HK-2 (cell line): ENCODE measurements around the gene ASTE1.
A peak's percentile ranks its signal among the peaks of the same experiment; 100 is the strongest.
"Not testable (repeated sequence)": the region's sequence is repeated elsewhere in the genome, so short reads cannot be mapped to it uniquely, and the experiment has no call there.

ENCODE experiments used
- DNase-seq: peaks from one replicate; pipeline ENCODE4 v3.0.0-alpha.2; 2018; ENCODE audit not compliant: unreplicated experiment

ASTE1 gene, protein sequence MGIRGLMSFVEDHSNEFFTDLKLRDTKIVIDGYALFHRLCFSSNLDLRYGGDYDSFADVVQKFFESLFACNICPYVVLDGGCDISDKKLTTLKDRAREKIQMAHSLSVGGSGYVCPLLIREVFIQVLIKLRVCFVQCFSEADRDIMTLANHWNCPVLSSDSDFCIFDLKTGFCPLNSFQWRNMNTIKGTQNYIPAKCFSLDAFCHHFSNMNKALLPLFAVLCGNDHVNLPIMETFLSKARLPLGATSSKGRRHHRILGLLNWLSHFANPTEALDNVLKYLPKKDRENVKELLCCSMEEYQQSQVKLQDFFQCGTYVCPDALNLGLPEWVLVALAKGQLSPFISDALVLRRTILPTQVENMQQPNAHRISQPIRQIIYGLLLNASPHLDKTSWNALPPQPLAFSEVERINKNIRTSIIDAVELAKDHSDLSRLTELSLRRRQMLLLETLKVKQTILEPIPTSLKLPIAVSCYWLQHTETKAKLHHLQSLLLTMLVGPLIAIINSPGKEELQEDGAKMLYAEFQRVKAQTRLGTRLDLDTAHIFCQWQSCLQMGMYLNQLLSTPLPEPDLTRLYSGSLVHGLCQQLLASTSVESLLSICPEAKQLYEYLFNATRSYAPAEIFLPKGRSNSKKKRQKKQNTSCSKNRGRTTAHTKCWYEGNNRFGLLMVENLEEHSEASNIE

DNA sequence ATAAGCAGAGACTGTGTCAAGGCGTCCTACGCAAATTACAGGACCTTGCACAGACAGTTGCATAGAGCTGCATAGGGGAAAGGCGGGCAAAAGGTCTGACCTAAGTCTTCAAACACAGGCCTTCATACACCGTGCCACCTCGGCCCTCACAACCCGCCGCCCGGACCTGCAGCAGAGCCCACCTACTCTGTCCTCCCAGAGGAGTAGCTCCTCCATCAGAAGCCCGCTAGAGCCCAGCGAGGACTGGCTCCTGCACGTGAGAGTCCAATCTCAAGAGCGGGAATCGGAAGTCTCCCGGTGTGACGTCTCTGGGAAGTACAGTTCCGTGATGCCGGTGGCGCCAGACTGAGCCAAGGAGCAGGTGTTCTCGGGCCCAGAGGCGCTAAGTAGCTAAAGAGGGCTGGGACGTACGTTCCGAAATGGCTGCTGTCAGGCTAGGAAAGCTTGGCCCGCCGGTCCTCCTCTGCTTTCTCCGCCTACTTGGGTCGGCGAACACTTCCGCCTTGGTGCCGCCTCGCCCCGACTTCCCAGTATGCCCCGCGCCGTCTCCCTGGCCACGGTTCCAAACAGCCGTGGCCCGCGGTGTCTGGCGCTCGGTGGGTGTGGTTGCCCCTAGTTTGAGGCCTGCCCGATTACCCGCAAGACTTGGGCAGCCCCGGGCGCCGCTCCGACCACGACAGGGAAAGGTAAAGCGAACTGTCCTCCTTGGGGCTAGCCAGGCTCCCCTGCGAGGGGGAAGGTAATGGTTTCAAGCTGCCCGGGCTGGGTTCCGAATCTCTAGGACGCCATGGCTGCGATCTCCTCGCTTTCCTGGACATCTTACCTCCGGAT, at the start of gene ASTE1, which contains the start of gene NEK11:
TSS of gene ASTE1 (minus strand) at position 505 of the 831 bp plus-strand sequence. CDS start 1,519 bp downstream, outside the sequence.
TSS of gene NEK11 (plus strand) at position 557 of the 831 bp plus-strand sequence. CDS start 2,832 bp downstream, outside the sequence.
- peak; percentile 91 for DNase-seq

DNA sequence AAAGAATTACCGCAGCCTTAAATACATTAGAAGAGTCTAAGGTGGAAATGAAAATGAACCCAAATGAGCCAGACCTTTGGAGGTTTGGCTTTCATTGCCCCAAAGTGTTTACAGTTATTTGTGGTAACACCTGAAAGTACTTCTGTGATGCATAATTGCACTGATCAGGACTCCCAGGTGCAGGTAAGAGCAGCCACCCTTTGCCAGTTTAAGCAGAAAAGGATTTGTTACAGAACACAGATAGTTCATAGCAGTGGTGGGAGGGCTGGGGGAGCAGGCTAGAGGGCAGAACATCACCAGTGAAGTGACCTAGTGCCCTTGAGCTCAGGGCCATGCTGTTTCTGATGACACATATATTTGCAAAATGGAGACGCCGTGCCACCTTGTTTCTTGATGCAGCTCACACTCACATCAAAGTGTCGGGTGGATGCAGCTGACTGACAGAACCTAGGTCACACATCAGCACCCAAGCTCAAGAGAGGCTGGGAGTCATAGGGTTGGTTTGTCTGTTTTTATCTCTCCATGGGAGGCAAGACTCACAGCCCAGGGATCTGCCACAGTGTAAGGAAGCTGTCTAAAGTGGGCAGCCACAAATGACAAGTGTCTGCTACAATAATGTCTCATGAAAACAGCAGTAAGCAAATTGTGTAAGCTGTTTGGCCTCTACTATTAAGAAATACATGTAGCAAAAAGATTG, 49.2 kb upstream of the ASTE1 start:
- DNase-seq, result peak; percentile 14

DNA sequence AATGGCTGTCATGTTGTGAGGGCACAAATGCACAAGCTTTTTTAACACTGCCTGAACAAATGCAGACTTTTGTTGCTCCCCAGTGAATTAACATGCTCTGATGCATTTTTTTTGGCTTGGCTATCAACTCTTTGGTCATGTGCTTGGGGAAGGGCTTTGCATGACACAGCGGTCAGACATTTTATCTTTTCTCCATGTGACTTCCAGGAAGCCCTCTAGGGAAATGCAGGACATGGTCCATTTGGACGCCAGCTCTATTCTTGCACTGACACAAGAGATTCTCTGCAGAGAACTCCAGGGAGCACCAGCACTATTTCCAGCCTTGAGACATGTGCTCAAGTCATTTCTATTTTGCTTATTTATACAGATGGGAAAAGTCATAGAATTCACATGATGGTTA, 46.2 kb upstream of the ASTE1 start:
- no peak for DNase-seq

DNA sequence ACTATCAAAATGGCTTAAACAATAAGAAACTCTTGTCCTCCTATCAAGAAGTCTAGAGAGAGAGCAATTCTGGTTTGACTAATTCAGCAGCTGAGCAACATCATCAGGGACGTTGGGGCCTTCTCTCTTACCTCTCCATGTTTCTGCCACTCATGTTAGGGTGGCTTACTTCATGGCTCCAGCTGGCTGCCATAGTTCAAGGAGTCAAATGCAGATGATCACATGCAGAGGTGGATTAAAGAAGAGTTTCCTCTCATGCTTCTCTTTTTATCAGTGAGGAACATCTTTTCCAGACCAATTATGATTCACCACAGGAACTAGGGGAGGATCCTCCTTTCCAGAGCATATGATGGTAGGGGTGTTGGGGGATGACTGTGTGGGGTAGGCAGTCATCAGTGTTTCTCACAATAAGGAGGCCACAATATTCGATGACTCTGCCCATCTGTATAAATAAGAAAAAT, 45.5 kb upstream of the ASTE1 start:
- DNase-seq, result no peak

DNA sequence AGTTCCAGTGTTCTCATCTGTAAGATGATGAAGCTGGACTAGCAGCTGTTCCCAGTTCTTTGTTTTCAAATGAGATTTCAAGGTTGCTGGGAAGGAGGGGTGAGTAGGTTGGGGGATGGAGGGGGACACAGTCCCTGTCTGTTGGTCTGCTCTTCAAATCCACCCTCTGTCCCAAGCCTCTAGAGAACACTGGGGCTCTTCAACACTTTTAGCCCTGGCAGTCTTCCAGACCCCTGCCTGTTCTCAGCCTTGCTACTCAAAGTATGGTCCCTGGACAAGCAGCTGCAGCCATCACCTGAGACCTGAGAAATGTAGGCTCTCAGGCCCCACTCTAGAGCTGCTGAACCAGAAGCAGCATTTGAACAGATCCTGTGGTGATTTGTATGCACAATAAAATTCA, 41.4 kb upstream of the ASTE1 start:
- no peak for DNase-seq

DNA sequence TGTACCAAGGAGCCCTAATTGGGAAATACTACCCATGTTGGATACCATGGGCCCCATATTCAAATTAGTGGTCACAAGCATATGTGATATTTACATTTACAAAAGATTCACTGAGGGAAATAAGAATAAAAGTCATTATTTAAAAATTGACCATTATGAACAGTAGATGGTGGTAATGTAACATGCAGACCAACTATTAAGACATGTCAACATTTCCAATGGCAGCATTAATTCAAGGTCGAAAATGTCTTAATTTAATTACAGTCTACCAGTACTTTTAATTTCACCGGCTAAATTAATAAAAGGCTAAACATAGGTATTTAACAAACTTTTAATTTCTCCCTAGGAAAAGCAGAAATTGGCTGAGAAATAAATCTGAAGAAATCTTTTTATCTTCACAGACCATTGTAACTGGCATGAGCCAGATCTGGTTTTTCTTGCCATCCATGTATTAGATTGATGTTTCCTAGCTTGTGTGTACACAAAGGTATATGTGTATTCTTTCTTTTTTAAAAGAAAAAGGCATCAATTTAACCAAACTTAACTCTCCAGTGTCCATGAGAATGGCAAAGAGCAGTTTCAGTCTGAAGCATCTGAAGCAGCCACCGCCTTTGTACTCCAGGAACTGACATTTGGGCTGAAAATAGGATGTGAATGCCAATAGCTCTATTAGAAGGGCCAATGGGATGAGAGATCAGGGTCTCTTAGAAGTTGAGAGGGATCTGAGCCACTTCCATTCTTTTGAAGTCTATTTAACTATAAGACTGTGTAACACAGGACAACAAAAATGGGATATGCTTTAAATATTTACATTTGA, 26.6 kb upstream of the ASTE1 start:
- no peak for DNase-seq

DNA sequence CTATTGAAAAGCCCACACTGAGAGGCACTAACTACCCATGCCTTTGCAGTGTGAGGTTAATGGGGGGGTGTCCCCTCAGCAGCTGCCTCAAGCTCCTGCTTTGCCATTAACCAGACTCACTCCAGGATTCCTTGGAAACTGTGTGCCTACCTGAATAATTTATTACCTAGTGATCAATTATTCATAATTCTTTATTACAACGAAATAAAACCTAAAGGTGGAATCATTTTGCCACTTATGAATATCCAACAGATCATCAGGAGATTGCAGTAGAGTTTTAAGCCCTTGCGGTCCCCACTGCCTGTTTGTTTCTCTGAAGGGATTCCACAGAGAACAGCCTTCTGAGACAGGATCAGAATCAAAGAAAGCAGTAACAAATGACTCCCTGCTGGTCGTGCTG, 23.4 kb upstream of the ASTE1 start:
- no peak for DNase-seq

DNA sequence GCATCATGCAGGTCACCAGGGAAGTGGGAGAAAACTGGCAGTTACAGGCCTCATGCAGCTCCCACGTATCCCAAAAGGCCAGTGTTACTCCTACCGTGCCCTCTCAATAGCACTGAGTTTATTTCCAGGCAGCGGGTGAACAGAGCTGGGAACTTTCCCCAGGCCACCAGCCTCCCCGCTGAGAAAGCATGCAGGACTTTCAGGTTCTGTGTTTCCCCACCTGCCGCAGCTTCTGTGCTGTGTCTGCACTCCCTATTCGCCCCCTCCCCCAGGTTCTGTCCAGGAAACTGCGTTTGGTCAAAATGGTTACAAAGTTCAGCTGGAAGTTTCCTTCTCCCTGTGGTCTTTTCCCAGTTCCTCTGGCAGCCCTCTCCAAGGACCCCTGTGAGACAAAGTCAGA, 21.4 kb upstream of the ASTE1 start:
- DNase-seq, result no peak

DNA sequence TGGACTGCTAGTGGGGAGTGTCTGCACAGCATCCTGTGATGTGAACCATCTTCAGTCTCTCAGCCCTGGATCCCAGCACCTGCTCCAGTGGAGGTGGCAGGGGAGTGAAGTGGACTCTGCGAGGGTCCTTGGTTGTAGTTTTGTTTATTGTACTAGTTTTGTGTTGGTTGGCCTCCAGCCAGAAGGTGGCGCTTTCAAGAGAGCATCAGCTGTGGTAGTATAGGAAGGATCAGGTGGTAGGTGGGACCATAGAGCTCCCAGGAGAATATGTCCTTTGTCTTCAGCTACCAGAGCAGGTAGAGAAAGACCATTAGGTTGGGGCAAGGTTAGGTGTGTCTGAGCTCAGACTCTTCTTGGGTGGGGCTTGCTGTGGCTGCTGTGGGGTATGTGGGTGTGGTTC, 21.0 kb upstream of the ASTE1 start:
- no peak for DNase-seq

DNA sequence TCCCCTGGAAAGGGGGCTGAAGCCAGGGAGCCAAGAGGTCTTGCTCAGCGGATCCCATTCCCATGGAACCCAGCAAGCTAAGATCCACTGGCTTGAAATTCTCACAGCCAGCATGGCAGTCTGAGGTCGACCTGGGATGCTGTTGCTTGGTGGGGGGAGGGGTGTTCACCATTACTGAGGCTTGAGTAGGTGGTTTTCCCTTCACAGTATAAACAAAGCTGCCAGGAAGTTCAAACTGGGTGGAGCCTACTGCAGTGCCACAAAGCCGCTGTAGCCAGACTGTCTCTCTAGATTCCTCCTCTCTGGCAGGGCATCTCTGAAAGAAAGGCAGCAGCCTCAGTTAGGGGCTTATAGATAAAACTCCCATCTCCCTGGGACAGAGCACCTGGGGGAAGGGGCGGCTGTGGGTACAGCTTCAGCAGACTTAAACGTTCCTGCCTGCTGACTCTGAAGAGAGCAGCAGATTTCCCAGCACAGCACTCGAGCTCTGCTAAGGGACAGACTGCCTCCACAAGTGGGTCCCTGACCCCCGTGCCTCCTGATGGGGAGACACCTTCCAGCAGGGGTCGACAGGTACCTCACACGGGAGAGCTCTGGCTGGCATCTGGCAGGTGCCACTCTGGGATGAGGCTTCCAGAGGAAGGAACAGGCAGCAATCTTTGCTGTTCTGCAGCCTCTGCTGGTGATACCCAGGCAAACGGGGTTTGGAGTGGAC, 15.8 kb upstream of the ASTE1 start:
- not testable (repeated sequence) for DNase-seq

DNA sequence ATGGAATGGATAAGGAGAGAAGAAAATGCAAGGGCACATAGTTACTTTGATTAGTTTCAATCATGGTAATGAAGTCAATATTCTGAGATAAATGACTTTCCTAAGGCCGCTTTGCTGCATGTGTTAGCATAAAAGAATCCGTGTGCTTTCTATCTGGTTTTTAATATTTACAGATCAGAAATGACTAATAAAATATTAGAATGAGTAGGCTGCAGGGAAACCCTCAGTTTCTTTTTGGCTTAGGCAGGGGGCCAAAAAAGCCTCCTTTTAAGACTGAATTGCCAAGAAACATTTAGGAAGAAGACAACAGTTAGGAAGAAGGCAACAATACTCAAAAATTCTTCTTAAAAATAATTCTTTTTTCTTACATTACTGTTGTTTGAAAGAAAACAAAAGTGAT, 11.7 kb upstream of the ASTE1 start:
- no peak for DNase-seq

DNA sequence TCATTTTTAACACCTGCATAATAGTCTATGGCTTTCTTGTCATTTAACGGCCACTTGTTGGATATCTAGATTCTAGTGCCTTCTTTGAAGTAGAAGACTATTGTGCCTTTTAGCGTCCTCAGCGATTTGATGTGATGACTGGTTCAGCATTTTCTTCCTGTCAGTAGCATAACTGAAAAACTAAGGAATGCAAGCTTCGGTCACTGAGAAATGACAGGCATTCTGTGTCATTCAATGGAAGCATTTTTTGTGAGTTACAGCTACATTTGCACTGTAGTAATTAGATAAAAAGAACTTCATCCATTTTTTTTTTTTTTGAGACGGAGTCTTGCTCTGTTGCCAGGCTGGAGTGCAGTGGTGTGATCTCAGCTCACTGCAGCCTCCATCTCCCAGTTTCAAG, 10.4 kb upstream of the ASTE1 start:
- no peak for DNase-seq

DNA sequence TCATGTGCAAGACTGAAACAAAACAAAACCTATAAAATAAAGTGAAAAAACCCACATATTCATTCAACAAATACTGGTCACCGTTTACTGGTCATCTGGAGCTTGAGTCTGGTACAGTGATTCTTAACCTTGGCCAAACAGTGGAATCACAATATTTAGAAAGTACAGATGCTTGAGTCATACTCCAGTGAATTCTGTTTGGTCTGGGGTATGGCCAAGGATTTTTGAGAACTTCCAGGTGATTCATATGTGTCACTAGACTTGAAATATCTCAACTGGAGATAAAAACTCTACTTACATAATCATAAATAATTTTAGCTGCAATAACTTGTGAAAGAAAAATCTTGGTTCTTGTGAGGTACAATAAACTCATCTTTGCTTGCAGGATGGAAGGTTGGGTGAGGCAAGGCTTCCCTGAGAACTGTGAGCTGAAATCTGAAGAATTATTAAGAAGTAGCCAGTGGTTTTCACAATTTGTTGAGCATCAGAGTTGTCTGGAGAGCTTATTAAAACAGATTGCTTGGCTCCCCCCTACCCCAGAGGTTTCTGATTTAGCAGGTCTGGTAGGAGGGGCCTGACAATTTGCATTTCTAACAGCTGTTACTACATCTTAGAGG, 9.7 kb upstream of the ASTE1 start:
- DNase-seq, result no peak

DNA sequence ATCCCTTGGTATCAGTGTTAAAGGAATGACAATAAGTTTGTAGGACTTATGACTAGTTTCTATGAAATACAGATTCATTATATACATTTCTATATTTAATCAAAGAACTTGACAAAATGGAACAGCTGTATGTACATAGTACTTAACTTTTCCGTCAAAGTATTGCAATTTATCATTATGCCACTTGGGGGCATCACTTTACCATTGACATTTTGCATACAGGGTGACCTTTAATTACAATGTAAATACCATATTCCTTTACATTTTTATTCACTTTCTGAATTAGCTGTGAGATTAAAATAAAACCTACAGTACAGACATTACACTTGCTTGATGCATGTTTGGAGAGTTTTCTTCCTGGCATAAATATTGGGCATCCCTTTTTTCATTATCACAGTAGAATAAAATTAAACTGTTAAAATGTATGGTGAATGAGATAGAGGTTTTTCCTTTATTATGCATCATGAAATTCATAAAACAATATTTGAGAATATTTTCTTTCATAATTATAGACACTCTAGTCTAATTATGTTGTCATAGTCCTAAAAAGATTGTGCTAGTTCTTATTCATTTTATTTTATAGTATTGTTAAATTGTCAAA, 7.0 kb upstream of the ASTE1 start:
- DNase-seq, result no peak

DNA sequence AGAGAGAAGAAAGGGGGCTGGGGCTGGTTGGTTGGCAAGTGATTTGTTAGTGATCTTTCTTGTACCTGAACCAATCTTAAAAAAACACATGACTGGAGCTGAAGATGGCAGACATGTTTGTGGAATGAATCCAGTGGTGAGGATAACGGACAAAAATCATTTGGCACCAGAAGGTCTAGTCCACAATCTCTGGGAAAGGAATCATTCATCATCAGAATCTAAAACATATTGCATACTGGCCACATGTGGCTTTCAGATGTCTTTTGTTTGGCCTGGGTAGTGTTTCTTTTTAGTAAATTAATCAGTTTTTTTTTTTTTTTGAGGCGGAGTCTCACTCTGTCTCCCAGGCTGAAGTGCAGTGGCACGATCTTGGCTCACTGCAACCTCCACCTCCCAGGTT, 5.0 kb upstream of the ASTE1 start:
- no peak for DNase-seq

DNA sequence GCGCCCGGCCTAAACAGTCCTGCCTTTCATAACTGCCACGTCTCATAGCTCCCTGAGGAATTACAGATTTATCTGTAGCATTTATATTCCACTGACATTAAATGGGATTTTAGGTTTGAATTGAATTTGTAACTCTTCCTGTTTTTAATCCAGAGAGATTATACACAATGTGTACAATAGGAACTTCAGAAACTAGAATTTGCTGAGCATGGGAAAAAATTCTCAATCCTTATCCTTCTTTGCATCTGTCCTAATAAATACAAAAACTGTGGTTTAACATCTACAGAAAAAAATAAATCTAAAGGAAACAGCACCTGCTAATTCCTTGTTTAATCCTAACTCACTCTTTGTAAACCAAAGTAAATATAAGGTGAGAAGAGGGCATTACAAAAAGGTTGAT, 2.2 kb upstream of the ASTE1 start:
- DNase-seq, result no peak

DNA sequence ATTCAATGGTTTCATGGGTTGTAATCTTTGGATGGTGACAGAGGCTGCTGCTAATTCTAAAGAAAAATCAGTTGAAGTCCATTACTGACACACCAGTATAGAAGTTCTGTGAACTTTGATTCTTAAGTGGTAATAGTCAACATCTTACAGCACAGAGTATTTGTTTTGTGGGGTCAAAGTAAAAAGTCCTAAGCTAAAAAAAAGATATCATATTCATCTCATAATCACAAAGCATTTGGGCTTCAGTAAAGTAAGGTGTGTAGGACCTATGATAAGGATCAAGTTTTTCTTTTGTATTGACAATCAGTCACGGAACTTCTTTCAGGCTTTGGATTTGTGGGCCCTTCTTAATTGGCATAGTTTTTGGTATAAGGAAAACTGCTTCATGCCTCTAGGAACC, 1.1 kb downstream of the ASTE1 start:
- no peak for DNase-seq

DNA sequence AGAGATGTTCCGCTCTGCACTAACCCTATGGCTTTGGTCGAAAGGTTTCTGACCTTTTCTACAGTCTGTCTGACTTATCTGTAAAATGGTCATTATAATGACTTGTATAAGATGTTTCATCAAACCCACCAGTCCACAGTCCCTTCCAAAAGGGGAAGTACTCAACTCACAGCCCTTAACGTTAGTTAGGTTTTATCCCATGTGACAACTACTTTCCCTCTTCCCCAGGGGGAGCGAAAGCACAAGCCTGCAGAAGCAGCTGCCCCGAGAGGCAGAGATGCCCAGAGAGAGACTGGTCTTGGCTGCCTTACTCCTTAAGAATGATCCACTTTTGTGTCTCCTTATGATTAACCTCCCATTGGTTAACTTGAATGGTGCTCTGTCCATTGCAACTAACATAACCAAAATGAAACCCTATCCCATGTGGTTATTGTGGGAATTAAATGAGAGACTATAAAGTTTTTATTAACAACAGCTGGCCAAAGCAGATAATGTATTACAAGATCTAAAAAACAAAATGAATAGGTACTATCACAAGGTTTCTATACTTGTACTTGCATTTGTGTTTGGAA, 6.4 kb downstream of the ASTE1 start:
- no peak for DNase-seq

DNA sequence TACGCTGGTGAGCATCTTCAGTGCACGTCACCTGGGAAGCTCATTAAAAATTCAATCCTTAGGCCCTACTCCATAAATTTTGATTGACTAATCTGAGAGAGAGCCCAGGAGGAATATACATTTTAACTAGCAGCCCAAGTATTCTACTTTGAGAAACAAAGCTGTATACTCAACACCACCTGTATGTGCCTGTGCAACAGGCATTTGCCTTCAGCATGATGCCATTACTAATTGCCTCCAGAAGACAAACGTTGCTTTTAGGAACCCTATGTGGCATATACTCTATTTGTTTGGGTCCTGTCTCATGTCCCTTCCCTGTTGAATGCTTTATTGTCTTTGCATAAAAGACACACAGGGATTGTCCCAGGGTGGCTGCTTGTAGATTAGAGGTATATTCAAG, 7.7 kb downstream of the ASTE1 start:
- DNase-seq, result no peak
